Activated CD4-positive, alpha-beta T cell treated with anti-CD3 and anti-CD28 coated beads for 24 hours (primary cell): Measurements from ENCODE around the gene CELF4.

Experiments
- DNase-seq, 2 donors: peaks; one replicate each; pipeline ENCODE4 v3.0.0-alpha.2; 2020; ENCODE audit warnings: low read depth in 2 of 2

The CELF4 gene

GRCh38 chr18:37572736-37573135 is 7.1 kb upstream of the CELF4 start:
- DNase-seq, result no peak

- no peak for DNase-seq
Measured at GRCh38 chr18:37571266-37571665, 5.7 kb upstream of the CELF4 start.

GRCh38 chr18:37570336-37570930 is 4.8 kb upstream of the CELF4 start:
- DNase-seq, result no peak

- DNase-seq, result no peak
Measured at GRCh38 chr18:37568671-37569070, 3.1 kb upstream of the CELF4 start.

GRCh38 chr18:37567994-37568359 is 2.4 kb upstream of the CELF4 start:
- no peak for DNase-seq

GRCh38 chr18:37567061-37567993 is 1.7 kb upstream of the CELF4 start:
- DNase-seq, result no peak

- DNase-seq, result no peak
Measured at GRCh38 chr18:37566479-37567060, 972 bp upstream of the CELF4 start.

GRCh38 chr18:37565977-37566478 is 430 bp upstream of the CELF4 start:
- DNase-seq, result no peak

- DNase-seq, result no peak
Measured at GRCh38 chr18:37564711-37565100, 892 bp downstream of the CELF4 start.

- no peak for DNase-seq
Measured at GRCh38 chr18:37563931-37564392, 1.6 kb downstream of the CELF4 start.

GRCh38 chr18:37561986-37562385 is 3.6 kb downstream of the CELF4 start:
- no peak for DNase-seq

GRCh38 chr18:37560003-37560402 is 5.6 kb downstream of the CELF4 start:
- no peak for DNase-seq

GRCh38 chr18:37559194-37559593 is 6.4 kb downstream of the CELF4 start:
- no peak for DNase-seq

GRCh38 chr18:37554399-37554787 is 11.2 kb downstream of the CELF4 start:
- DNase-seq, result no peak

GRCh38 chr18:37553633-37554398 is 11.8 kb downstream of the CELF4 start:
- DNase-seq, result no peak

GRCh38 chr18:37552286-37552685 is 13.3 kb downstream of the CELF4 start:
- no peak for DNase-seq

GRCh38 chr18:37551846-37552245 is 13.8 kb downstream of the CELF4 start:
- no peak for DNase-seq

GRCh38 chr18:37551249-37551648 is 14.3 kb downstream of the CELF4 start:
- DNase-seq, result no peak

- no peak for DNase-seq
Measured at GRCh38 chr18:37550118-37550875, 15.3 kb downstream of the CELF4 start.

- DNase-seq, result no peak
Measured at GRCh38 chr18:37548679-37549289, 16.8 kb downstream of the CELF4 start.
